ENCODE results near the gene WDR64. TPM values are rescaled to one million over a fixed set of nuclear protein-coding genes. Genes with fewer than 3 reads are reported as not detected.

The WDR64 gene
- polyA plus RNA-seq, 2 of the 4 experiments (the other 2 are of a cell fraction), result not detected

DNA sequence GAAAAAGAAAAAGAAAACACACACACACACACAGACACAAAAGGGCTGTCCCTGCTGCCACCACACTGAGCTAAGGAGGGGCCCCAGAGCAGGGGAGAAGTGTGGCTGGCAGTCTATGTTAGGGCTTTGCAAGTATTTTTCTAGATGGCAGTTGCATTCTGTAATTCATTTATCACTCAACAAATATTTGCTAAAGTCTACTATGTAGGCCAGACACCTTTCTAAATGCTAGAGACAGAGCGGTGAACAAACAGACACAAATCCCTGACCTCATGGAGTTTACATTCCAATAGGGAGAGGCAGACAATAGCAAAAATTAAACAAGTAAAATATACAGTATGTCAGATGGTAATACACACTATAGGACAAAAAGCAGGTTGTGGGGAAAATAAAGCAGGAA, 20.2 kb downstream of the WDR64 start:
- WGBS (ENCODE audit: missing lambda C conversion rate), result 3% methylated on average over 1 of the region's 1 CpG
- H3K27ac ChIP-seq, result 0 out of 6 replicates have a peak overlapping the region, but pooled peaks of 1 of the 2 experiments have one; percentile 20
- FAIRE-seq (no peak), DNase-seq (ENCODE audit: low read depth in 1 of 2, low spot score in 1 of 2) (peak in 1 of 2 experiments; percentile 73), ATAC-seq (peak in 1 of 2 experiments; percentile 84; a peak in 3 of 6 replicates)
- H3K4me3 ChIP-seq, result no peak overlapping the region
- POLR2A ChIA-PET, result no interaction called here
- H3K4me1 ChIP-seq, result no peaks in the 10 kb centered on the region
- CTCF ChIA-PET, result interaction anchor here (0.6 kb wide), 1 partner anchor 920 kb away, joined by 3 read pairs; no protein-coding TSS in a partner anchor
- 0 out of 3 replicates have a peak overlapping the region, but pooled peaks have one; percentile 1 for H3K4me2 ChIP-seq
- 0 out of 3 replicates have a peak, but pooled peaks cover 4% of the 10 kb centered on the region for H3K9me3 ChIP-seq
- TF ChIP-seq SMC3 (IDR thresholded peaks at IDR 0.05) (no peak), GATA3 (IDR thresholded peaks at IDR 0.05; ENCODE audit: borderline replicate concordance) (peak; percentile 51; the same call in 1 of the 2 replicates)

DNA sequence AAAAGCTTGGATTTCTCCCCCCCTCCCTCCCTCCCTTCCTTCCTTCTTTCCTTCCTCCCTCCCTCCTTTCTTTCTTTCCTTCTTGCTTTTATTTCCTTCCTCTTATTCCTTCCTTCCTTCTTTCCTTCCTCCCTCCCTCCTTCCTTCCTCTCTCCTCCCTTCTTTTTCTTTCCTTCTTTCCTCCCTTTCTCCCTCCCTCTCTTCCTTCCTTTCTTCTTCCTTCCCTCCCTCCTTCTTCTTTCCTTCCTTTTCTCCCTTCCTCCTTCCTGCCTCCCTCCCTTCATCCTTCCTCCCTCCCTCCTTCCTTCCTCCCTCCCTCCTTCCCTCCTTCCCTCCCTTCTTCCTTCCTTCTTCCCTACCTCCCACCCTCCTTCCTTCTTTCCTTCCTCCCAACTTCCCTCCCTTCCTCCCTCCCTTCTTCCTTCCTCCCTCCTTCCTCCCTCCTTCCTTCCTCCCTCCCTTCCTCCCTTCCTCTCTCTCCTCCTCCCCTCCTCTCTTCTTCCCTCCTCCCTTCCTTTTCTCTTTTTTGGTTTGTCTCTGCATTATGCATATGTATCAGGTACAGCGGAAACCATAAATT, 22.8 kb downstream of the WDR64 start:
- TF ChIP-seq BHLHE40 (IDR thresholded peaks at IDR 0.05; ENCODE audit: low read depth, low read length), result no peak
- no peak for TF ChIP-seq ESRRA (IDR thresholded peaks at IDR 0.05; ENCODE audit: borderline replicate concordance, low read length)
- TF ChIP-seq SREBF2 (IDR thresholded peaks at IDR 0.05), result no peak
- TF ChIP-seq MAFK (IDR thresholded peaks at IDR 0.05; ENCODE audit: partially characterized antibody), result no peak
- TF ChIP-seq CBX8 (IDR thresholded peaks at IDR 0.05), result no peak
- TF ChIP-seq, protein P1, sequence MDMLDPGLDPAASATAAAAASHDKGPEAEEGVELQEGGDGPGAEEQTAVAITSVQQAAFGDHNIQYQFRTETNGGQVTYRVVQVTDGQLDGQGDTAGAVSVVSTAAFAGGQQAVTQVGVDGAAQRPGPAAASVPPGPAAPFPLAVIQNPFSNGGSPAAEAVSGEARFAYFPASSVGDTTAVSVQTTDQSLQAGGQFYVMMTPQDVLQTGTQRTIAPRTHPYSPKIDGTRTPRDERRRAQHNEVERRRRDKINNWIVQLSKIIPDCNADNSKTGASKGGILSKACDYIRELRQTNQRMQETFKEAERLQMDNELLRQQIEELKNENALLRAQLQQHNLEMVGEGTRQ (IDR thresholded peaks at IDR 0.05), result no peak
- TF ChIP-seq, protein P2, sequence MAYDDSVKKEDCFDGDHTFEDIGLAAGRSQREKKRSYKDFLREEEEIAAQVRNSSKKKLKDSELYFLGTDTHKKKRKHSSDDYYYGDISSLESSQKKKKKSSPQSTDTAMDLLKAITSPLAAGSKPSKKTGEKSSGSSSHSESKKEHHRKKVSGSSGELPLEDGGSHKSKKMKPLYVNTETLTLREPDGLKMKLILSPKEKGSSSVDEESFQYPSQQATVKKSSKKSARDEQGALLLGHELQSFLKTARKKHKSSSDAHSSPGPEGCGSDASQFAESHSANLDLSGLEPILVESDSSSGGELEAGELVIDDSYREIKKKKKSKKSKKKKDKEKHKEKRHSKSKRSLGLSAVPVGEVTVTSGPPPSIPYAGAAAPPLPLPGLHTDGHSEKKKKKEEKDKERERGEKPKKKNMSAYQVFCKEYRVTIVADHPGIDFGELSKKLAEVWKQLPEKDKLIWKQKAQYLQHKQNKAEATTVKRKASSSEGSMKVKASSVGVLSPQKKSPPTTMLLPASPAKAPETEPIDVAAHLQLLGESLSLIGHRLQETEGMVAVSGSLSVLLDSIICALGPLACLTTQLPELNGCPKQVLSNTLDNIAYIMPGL (CRISPR knock-in tag; IDR thresholded peaks at IDR 0.05; ENCODE audit: borderline replicate concordance), result no peak
- TF ChIP-seq ZSCAN20 (CRISPR knock-in tag; IDR thresholded peaks at IDR 0.05), result no peak
- no peak for TF ChIP-seq CHD2 (IDR thresholded peaks at IDR 0.05; ENCODE audit: low read length, partially characterized antibody)
- TF ChIP-seq SMC3 (IDR thresholded peaks at IDR 0.05), result no peak
- no peak for TF ChIP-seq KDM5A (IDR thresholded peaks at IDR 0.05)
- TF ChIP-seq NR3C1 (IDR thresholded peaks at IDR 0.05), result no peak
- TF ChIP-seq FOSL2 (IDR thresholded peaks at IDR 0.05), result no peak
- no peak for TF ChIP-seq FOSL2 (CRISPR knock-in tag; IDR thresholded peaks at IDR 0.05)
- H3K9me3 ChIP-seq, result 0 out of 3 replicates have a peak, but pooled peaks cover 4% of the 10 kb centered on the region
- H3K4me1 ChIP-seq, result no peaks in the 10 kb centered on the region
- H3K4me2 ChIP-seq, result no peak overlapping the region
- POLR2A ChIA-PET, result no interaction called here
- ATAC-seq, result no peak
- H3K27ac ChIP-seq, result no peak overlapping the region
- DNase-seq (ENCODE audit: low read depth in 1 of 2, low spot score in 1 of 2), result no peak
- 97% methylated on average over 1 of the region's 1 CpG for WGBS (ENCODE audit: missing lambda C conversion rate)
- no peak for FAIRE-seq
- no peak overlapping the region for H3K4me3 ChIP-seq
- CTCF ChIA-PET, result no interaction called here

DNA sequence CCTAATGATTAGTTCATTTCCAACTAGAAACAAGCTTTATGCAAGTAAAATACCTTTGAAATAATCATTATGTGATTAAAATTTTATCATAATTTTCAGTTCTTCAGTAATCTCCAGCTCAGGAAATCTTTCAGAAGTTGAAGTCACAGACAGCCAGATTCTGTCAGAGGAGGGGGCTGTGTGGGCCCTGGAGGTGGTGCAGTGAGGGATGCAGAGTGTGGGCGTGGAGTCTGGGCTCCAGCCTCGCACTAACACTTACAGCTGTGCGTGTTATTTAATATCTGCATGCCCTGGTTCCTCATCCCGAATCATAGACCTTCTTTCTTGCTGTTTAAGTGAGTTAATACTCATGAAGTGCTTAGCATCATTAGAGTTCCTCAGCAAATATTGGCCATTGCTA, 23.9 kb downstream of the WDR64 start:
- ATAC-seq, result no peak
- DNase-seq (ENCODE audit: low read depth in 1 of 2, low spot score in 1 of 2), result no peak
- 80% methylated on average over 4 of the region's 4 CpGs for whole genome bisulfite sequencing (ENCODE audit: missing lambda C conversion rate)
- TF ChIP-seq JUNB (IDR thresholded peaks at IDR 0.05), result no peak
- TF ChIP-seq, protein P3, sequence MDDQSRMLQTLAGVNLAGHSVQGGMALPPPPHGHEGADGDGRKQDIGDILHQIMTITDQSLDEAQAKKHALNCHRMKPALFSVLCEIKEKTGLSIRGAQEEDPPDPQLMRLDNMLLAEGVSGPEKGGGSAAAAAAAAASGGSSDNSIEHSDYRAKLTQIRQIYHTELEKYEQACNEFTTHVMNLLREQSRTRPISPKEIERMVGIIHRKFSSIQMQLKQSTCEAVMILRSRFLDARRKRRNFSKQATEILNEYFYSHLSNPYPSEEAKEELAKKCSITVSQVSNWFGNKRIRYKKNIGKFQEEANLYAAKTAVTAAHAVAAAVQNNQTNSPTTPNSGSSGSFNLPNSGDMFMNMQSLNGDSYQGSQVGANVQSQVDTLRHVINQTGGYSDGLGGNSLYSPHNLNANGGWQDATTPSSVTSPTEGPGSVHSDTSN (IDR thresholded peaks at IDR 0.05), result no peak
- no peak for TF ChIP-seq RFX5 (IDR thresholded peaks at IDR 0.05)
- TF ChIP-seq EHMT2 (IDR thresholded peaks at IDR 0.05; ENCODE audit: low read depth), result no peak
- TF ChIP-seq, protein P4, sequence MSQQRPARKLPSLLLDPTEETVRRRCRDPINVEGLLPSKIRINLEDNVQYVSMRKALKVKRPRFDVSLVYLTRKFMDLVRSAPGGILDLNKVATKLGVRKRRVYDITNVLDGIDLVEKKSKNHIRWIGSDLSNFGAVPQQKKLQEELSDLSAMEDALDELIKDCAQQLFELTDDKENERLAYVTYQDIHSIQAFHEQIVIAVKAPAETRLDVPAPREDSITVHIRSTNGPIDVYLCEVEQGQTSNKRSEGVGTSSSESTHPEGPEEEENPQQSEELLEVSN (IDR thresholded peaks at IDR 0.05; ENCODE audit: borderline replicate concordance, low read depth), result no peak
- no peak for TF ChIP-seq GATA3 (IDR thresholded peaks at IDR 0.05; ENCODE audit: borderline replicate concordance)
- TF ChIP-seq TP53 (CRISPR knock-in tag; IDR thresholded peaks at IDR 0.05), result no peak
- no peak for TF ChIP-seq CBX8 (IDR thresholded peaks at IDR 0.05)
- Histone ChIP-seq H3K4me1 (no peaks in the 10 kb centered on the region), H3K27ac (no peak overlapping the region), H3K4me2 (no peak overlapping the region), H3K4me3 (no peak overlapping the region), H3K9me3 (0 out of 3 replicates have a peak, but pooled peaks cover 4% of the 10 kb centered on the region)
- POLR2A ChIA-PET, result interaction anchor here (0.7 kb wide), 1 partner anchor 157 kb away, joined by 5 read pairs; no protein-coding TSS in a partner anchor
- FAIRE-seq, result no peak
- CTCF ChIA-PET, result interaction anchor here (0.8 to 0.9 kb wide), 2 partner anchors 12 to 18 kb away, joined by 3 read pairs; no protein-coding TSS in a partner anchor

Measured in A549 (cell line).